SW 1271 (cell line): ENCODE data around the gene FAR2.
"Not testable (repeated sequence)": the region's sequence is repeated elsewhere in the genome, so short reads cannot be mapped to it uniquely, and the experiment has no call there.

ENCODE experiments used
- DNase-seq, 2 experiments: peaks; one replicate each; lab custom pipeline; 2025; lab: John Stamatoyannopoulos, UW

The FAR2 gene

GRCh38 chr12:29152981-29153630 is 4.0 kb downstream of the FAR2 start:
- DNase-seq: no peak

GRCh38 chr12:29155079-29155478 is 6.0 kb downstream of the FAR2 start:
- DNase-seq: no peak

GRCh38 chr12:29157486-29157946 is 8.4 kb downstream of the FAR2 start:
- DNase-seq: no peak

- DNase-seq: no peak
These were observed 9.2 kb downstream of the FAR2 start for GRCh38 chr12:29158115-29158763.

- DNase-seq: no peak
These were observed 10.6 kb downstream of the FAR2 start for GRCh38 chr12:29159661-29160060.

GRCh38 chr12:29160230-29160629 is 11.2 kb downstream of the FAR2 start:
- DNase-seq: no peak

- no peak for DNase-seq
These were observed 14.1 kb downstream of the FAR2 start for GRCh38 chr12:29163146-29163545.

GRCh38 chr12:29164477-29165393 is 15.7 kb downstream of the FAR2 start:
- DNase-seq: no peak

- DNase-seq: no peak
These were observed 18.4 kb downstream of the FAR2 start for GRCh38 chr12:29167445-29167844.

GRCh38 chr12:29167988-29168387 is 18.9 kb downstream of the FAR2 start:
- DNase-seq: no peak

- not testable (repeated sequence) for DNase-seq
These were observed 20.9 kb downstream of the FAR2 start for GRCh38 chr12:29169978-29170377.

GRCh38 chr12:29170478-29171084 is 21.5 kb downstream of the FAR2 start:
- not testable (repeated sequence) for DNase-seq

GRCh38 chr12:29171421-29172258 is 22.6 kb downstream of the FAR2 start:
- no peak for DNase-seq

GRCh38 chr12:29176941-29177340 is 27.9 kb downstream of the FAR2 start:
- DNase-seq: no peak

GRCh38 chr12:29182247-29182646 is 33.2 kb downstream of the FAR2 start:
- not testable (repeated sequence) for DNase-seq

- DNase-seq: no peak
These were observed 38.7 kb downstream of the FAR2 start for GRCh38 chr12:29187756-29188155.

- DNase-seq: no peak
These were observed 42.3 kb downstream of the FAR2 start for GRCh38 chr12:29191267-29191850.

GRCh38 chr12:29198901-29199300 is 49.8 kb downstream of the FAR2 start:
- DNase-seq: no peak

- DNase-seq: no peak
These were observed 51.5 kb downstream of the FAR2 start for GRCh38 chr12:29200586-29200985.

GRCh38 chr12:29201296-29201695 is 52.2 kb downstream of the FAR2 start:
- DNase-seq: no peak

- DNase-seq: no peak
These were observed 52.7 kb downstream of the FAR2 start for GRCh38 chr12:29201746-29202145.
